HEK293 (cell line): ENCODE data around the gene MISP.

Experiments
- HOXA7 ChIP-seq: sonication (generic); formaldehyde crosslinking; IDR thresholded peaks from 2 replicates; pipeline ENCODE4 v1.8.1; 2022; ENCODE audit warnings: missing genetic modification reagents, borderline replicate concordance
- REPIN1 ChIP-seq: fragments of 450-650 bp; formaldehyde crosslinking; IDR thresholded peaks from 2 replicates; pipeline ENCODE4 v1.5.1; 2017; ENCODE audit warnings: missing biosample characterization, missing genetic modification characterization, low read depth
- SETDB1 ChIP-seq: IDR thresholded peaks from one replicate; pipeline ENCODE4 v1.6.1; 2017; ENCODE audit warnings: mild to moderate bottlenecking, low read length, moderate library complexity, mixed read lengths; ENCODE audit not compliant: insufficient read length
- ZBTB1 ChIP-seq: fragments of 450-650 bp; formaldehyde crosslinking; IDR thresholded peaks from 2 replicates; pipeline ENCODE4 v1.5.1; 2016; ENCODE audit warnings: missing biosample characterization, missing genetic modification characterization
- ZNF239 ChIP-seq: fragments of 450-650 bp; formaldehyde crosslinking; IDR thresholded peaks from 2 replicates; pipeline ENCODE4 v1.5.1; 2016; ENCODE audit warnings: missing biosample characterization, missing genetic modification characterization
- ZNF274 ChIP-seq, 2 experiments: fragments of 200-500 bp in 1 of 2; fragments of 450-650 bp in 1 of 2; sonication (Bioruptor generic) in 1 of 2; formaldehyde crosslinking in 1 of 2; IDR thresholded peaks; 2 replicates each; pipeline versions ENCODE4 v1.5.1 to v1.6.1; 2014 to 2016; ENCODE audit warnings: borderline replicate concordance in 1 of 2, inconsistent platforms in 1 of 2, low read length in 1 of 2, missing biosample characterization in 1 of 2, missing genetic modification characterization in 1 of 2
- ZNF623 ChIP-seq: fragments of 450-650 bp; formaldehyde crosslinking; IDR thresholded peaks from 2 replicates; pipeline ENCODE4 v1.5.1; 2016; ENCODE audit warnings: missing biosample characterization, missing genetic modification characterization
- TF ChIP-seq, protein P1 (sequence below): fragments of 450-650 bp; formaldehyde crosslinking; IDR thresholded peaks from 2 replicates; pipeline ENCODE4 v1.5.1; 2016; ENCODE audit warnings: missing biosample characterization, missing genetic modification characterization, low read depth
- TF ChIP-seq, protein P2 (sequence below): fragments of 450-650 bp; formaldehyde crosslinking; IDR thresholded peaks from 2 replicates; pipeline ENCODE4 v1.5.1; 2016; ENCODE audit warnings: missing biosample characterization, missing genetic modification characterization
- TF ChIP-seq, protein P3 (sequence below): fragments of 450-650 bp; formaldehyde crosslinking; IDR thresholded peaks from 2 replicates; pipeline ENCODE4 v1.5.1; 2017; ENCODE audit warnings: missing biosample characterization, missing genetic modification characterization
- TF ChIP-seq, protein P4 (sequence below): fragments of 450-650 bp; formaldehyde crosslinking; IDR thresholded peaks from 2 replicates; pipeline ENCODE4 v1.5.1; 2016; ENCODE audit warnings: missing biosample characterization, missing genetic modification characterization

DNA sequence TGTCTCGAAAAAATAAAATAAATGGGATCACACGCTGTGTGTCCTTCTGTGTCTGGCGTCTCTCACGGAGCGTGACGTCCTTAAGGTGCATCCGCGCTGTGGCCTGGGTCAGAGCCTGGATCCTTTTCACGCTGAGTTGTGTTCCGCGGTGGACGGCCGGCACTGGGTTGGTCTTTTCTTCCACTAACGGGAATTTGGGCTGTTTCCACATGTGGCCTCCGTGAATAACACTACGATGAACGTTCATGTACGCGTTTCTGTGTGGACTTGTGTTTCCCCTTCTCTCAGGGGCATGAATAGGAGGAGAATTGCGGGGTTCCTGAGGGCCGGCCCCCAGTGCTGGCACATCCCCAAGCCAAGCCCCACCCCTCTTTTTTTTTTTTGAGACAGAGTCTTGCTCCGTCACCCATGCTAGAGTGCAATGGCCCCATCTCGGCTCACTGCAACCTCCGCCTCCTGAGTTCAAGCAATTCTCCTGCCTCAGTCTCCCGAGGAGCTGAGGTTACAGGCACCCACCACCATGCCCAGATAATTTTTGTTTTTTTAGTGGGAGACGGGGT is 40.2 kb downstream of the MISP start:
- TF ChIP-seq ZNF623 (no peak), ZNF239 (no peak), ZNF274 (IDR thresholded peaks at IDR 0.05; ENCODE audit: low read length) (no peak), ZNF274 (tag by site-specific recombination; IDR thresholded peaks at IDR 0.05; ENCODE audit: borderline replicate concordance) (no peak), ZBTB1 (tag by site-specific recombination) (no peak), SETDB1 (no peak), REPIN1 (no peak), HOXA7 (CRISPR knock-in tag) (no peak)
- TF ChIP-seq, protein P1, sequence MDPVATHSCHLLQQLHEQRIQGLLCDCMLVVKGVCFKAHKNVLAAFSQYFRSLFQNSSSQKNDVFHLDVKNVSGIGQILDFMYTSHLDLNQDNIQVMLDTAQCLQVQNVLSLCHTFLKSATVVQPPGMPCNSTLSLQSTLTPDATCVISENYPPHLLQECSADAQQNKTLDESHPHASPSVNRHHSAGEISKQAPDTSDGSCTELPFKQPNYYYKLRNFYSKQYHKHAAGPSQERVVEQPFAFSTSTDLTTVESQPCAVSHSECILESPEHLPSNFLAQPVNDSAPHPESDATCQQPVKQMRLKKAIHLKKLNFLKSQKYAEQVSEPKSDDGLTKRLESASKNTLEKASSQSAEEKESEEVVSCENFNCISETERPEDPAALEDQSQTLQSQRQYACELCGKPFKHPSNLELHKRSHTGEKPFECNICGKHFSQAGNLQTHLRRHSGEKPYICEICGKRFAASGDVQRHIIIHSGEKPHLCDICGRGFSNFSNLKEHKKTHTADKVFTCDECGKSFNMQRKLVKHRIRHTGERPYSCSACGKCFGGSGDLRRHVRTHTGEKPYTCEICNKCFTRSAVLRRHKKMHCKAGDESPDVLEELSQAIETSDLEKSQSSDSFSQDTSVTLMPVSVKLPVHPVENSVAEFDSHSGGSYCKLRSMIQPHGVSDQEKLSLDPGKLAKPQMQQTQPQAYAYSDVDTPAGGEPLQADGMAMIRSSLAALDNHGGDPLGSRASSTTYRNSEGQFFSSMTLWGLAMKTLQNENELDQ, result no peak
- TF ChIP-seq, protein P2, sequence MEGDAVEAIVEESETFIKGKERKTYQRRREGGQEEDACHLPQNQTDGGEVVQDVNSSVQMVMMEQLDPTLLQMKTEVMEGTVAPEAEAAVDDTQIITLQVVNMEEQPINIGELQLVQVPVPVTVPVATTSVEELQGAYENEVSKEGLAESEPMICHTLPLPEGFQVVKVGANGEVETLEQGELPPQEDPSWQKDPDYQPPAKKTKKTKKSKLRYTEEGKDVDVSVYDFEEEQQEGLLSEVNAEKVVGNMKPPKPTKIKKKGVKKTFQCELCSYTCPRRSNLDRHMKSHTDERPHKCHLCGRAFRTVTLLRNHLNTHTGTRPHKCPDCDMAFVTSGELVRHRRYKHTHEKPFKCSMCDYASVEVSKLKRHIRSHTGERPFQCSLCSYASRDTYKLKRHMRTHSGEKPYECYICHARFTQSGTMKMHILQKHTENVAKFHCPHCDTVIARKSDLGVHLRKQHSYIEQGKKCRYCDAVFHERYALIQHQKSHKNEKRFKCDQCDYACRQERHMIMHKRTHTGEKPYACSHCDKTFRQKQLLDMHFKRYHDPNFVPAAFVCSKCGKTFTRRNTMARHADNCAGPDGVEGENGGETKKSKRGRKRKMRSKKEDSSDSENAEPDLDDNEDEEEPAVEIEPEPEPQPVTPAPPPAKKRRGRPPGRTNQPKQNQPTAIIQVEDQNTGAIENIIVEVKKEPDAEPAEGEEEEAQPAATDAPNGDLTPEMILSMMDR (tag by site-specific recombination), result no peak
- TF ChIP-seq, protein P3, sequence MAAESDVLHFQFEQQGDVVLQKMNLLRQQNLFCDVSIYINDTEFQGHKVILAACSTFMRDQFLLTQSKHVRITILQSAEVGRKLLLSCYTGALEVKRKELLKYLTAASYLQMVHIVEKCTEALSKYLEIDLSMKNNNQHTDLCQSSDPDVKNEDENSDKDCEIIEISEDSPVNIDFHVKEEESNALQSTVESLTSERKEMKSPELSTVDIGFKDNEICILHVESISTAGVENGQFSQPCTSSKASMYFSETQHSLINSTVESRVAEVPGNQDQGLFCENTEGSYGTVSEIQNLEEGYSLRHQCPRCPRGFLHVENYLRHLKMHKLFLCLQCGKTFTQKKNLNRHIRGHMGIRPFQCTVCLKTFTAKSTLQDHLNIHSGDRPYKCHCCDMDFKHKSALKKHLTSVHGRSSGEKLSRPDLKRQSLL (tag by site-specific recombination), result no peak
- TF ChIP-seq, protein P4, sequence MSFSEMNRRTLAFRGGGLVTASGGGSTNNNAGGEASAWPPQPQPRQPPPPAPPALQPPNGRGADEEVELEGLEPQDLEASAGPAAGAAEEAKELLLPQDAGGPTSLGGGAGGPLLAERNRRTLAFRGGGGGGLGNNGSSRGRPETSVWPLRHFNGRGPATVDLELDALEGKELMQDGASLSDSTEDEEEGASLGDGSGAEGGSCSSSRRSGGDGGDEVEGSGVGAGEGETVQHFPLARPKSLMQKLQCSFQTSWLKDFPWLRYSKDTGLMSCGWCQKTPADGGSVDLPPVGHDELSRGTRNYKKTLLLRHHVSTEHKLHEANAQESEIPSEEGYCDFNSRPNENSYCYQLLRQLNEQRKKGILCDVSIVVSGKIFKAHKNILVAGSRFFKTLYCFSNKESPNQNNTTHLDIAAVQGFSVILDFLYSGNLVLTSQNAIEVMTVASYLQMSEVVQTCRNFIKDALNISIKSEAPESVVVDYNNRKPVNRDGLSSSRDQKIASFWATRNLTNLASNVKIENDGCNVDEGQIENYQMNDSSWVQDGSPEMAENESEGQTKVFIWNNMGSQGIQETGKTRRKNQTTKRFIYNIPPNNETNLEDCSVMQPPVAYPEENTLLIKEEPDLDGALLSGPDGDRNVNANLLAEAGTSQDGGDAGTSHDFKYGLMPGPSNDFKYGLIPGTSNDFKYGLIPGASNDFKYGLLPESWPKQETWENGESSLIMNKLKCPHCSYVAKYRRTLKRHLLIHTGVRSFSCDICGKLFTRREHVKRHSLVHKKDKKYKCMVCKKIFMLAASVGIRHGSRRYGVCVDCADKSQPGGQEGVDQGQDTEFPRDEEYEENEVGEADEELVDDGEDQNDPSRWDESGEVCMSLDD (tag by site-specific recombination), result no peak
